ENCODE data around the gene MXD3.
A peak's percentile ranks its signal among the peaks of the same experiment; 100 is the strongest.

The MXD3 gene

GRCh38 chr5:177302354-177303110, 9.2 kb downstream of the MXD3 start:
- no peak for DNase-seq

- peak in 1 of 2 experiments; percentile 4 for DNase-seq
Measured at GRCh38 chr5:177301503-177302165, 10.1 kb downstream of the MXD3 start.

GRCh38 chr5:177300951-177301350, 10.7 kb downstream of the MXD3 start:
- no peak for DNase-seq

GRCh38 chr5:177300236-177300880, 11.3 kb downstream of the MXD3 start:
- no peak for DNase-seq

- DNase-seq: no peak
Measured at GRCh38 chr5:177299697-177300096, 12.0 kb downstream of the MXD3 start.

- no peak for DNase-seq
Measured at GRCh38 chr5:177297922-177298321, 13.8 kb downstream of the MXD3 start.

GRCh38 chr5:177296581-177296980, 15.1 kb downstream of the MXD3 start:
- DNase-seq: no peak

GRCh38 chr5:177295924-177296323, 15.8 kb downstream of the MXD3 start:
- no peak for DNase-seq

- DNase-seq: no peak
Measured at GRCh38 chr5:177294632-177295031, 17.1 kb downstream of the MXD3 start.

GRCh38 chr5:177293819-177294581, 17.7 kb downstream of the MXD3 start:
- DNase-seq: no peak

- no peak for DNase-seq
Measured at GRCh38 chr5:177291735-177292134, 20.0 kb downstream of the MXD3 start.

GRCh38 chr5:177290816-177291596, 20.7 kb downstream of the MXD3 start:
- DNase-seq: no peak

GRCh38 chr5:177288191-177288590, 23.5 kb downstream of the MXD3 start:
- DNase-seq: no peak

- no peak for DNase-seq
Measured at GRCh38 chr5:177276886-177277285, 34.8 kb downstream of the MXD3 start.

GRCh38 chr5:177275883-177276282, 35.8 kb downstream of the MXD3 start:
- no peak for DNase-seq

GRCh38 chr5:177271113-177271512, 40.6 kb downstream of the MXD3 start:
- DNase-seq: no peak

GRCh38 chr5:177270653-177271052, 41.0 kb downstream of the MXD3 start:
- DNase-seq: no peak

GRCh38 chr5:177269976-177270375, 41.7 kb downstream of the MXD3 start:
- DNase-seq: no peak

GRCh38 chr5:177269232-177269895, 42.3 kb downstream of the MXD3 start:
- DNase-seq: no peak

GRCh38 chr5:177265395-177265794, 46.3 kb downstream of the MXD3 start:
- no peak for DNase-seq

GRCh38 chr5:177264178-177264577, 47.5 kb downstream of the MXD3 start:
- no peak for DNase-seq

- DNase-seq: no peak
Measured at GRCh38 chr5:177261510-177261909, 50.2 kb downstream of the MXD3 start.

Measured in cerebellar nuclear complex (tissue), 1 donor.